ENCODE measurements around the gene NUDT16L1.

NUDT16L1 gene

DNA sequence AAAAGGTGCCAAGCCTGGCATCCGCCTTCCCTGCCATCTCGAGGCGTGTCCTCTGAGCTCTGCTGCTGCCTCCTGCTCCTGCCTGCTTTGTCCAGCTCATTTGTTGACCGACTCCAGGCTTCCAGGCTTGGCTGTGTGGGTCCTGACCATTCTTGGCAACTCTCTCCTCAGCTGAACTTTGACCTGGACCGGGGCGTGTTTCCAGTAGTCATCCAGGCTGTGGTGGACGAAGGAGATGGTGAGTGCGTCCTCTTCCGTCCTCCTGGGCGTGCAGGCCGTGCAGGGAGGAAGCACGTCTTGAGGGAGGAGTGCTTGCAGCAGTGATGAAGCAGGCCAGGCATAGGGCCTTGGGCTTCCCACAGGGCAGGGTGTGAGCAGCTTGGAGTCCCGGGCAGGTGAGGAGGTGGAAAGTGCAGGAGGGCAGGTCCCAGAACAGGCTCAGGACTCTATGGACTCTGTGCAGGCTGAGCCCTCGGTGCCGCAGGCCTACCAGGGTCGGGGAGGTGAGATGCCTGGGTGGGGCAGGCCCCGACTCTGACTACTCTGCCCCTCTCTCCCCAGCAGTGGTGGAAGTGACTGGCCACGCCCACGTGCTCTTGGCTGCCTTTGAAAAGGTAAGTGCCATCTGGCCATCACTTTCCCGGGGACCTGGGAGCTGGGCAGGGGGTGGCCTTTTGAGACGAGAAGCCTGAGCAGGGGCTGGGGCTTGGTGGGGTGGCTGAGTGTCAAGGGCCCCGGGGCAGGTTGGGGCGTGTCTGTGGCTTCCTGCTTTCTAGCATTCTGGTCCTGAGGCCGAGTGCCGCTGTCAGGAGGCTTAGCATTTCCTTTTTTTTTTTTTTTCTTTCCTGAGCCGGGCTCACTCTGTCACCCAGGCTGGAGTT, 28.6 kb upstream of the NUDT16L1 start:
- DNase-seq: peak; percentile 38

DNA sequence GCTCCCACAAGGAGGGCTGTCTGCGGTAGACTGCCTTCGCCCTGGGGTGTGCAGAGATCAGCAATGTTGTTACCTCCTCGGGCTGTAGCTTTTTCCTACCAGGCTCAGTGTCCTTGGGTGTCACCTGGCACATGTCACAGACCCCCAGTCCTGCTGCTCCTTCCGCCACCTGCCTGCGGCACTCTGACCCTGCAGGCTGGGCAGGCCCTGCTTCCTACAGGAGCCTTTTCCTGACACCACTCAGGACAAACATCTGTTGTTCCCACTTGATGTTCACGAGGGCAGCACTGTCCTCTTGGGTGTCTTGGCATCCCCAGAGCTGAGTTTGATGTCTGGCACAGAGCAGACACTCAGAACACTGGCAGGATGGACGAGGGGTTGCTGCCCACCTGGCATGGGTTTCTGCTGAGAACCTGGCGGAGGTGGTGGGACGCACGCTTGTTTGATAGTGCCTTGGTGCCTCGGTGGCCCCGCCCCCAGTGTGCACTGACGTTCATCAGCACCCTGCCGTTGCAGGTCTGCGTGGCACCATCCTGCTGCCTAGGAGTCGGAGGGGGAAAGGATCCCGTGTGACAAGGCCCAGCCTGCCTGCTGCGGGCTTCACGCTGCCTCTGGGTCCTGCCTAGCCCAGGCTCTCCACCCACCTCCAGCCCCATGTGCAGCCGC, 26.7 kb upstream of the NUDT16L1 start:
- peak; percentile 27 for DNase-seq

DNA sequence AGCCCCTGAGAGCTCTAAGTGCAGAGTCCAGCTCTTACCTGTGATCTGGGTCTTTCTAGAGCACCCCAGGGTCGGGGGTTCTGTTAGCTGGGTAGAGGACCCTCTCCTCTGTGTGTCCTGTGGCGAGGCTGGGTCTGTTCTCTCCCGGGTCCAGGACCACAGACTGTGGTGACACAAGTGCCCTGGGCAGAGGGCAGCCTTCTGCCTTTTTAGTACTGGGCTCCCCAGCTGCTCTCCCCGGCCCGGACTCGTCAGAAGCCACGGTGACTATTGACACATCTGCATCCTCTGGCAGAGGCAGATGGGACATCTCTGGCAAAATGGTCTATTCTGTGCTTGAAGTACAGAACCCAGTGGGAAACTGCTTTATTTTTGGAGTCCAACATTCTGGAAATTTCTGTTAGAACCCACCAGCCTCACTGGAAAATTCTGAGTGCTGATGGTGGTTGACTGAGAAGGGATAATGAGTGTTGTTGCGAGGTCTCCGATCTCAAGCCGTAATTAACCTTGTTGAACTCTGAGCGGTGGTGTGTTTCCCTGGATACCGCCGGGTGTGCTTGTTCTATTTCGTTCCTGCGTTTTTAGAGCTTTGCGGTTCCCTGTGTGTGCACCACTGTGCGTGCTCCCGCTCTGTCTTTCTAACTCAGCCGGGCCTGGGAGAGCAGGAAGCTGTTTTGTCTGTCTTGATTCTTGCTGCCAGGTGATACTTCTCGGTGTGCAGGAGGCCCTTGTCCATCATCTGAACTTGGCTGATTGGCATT, 26.0 kb upstream of the NUDT16L1 start:
- peak; percentile 29 for DNase-seq

DNA sequence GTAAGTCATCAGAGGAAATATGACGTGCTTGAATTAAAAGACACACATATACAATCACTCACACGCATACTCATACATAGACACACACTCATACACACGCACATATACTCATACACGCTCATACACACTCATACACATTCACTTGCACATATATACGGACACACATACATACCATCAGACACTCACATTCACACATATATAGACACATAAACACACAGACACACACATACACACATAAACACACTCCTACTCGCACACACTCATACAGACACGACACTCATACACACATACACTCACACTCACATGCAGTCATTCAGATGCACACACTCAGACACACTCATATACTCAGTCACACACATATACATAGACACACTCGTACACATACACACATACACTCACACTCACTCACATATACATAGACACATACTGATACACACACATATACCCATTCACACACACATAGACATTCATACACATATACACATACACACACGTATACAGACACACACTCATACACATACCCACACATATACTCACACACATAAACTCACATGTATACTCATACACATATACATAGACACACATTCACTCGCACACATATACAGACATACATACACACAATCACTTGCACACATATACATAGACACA, 24.9 kb upstream of the NUDT16L1 start:
- DNase-seq: no peak

DNA sequence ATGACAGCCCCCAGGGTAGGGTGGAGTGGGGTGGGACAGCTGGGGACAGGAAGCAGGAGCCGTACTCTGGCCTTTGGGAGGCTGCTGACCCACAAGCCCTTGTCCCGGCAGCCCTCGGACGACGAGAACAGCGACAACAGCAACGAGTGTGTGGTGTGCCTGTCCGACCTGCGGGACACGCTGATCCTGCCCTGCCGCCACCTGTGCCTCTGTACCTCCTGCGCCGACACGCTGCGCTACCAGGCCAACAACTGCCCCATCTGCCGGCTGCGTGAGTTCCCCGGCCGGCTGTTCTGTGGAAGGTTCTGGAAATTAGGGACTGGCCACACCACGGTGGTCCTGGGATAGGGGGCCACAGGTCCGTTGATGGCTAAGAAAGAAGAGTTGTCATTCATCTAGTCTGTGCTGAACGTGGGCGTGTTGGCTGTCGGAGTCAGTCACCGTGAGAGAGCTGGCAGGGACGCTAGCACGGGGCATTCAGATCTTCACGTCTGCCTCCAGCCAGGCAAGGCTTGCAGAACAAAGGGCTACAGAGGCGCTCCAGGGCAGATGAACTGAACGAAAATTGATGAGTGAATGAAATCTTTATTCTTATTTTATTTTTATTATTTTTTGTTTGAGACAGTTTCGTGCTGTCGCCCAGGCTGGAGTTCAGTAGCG, 19.8 kb upstream of the NUDT16L1 start:
- DNase-seq: no peak

DNA sequence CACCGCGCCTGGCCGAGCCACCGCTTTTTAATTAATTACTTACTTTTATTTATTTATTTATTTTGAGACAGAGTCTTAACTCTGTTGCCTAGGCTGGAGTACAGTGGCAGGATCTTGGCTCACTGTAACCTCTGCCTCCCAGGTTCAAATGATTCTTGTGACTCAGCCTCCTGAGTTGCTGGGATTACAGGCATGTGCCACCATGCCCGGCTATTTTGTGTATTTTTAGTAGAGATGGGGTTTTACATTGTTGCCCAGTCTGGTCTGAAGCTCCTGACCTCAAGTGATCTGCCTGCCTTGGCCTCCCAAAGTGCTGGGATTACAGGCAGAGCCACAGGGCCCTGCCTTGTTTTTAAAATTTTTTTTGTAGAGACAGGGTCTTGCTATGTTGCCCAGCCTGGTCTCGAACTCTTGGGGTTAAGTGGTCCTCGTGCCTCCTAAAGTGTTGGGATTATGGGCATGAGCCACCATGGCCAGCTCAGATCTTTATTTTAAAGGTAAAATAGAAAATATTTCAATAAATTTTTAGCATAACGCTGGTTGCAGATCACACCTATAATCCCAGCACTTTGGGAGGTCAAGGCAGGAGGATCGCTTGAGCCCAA, 18.3 kb upstream of the NUDT16L1 start:
- DNase-seq: no peak

DNA sequence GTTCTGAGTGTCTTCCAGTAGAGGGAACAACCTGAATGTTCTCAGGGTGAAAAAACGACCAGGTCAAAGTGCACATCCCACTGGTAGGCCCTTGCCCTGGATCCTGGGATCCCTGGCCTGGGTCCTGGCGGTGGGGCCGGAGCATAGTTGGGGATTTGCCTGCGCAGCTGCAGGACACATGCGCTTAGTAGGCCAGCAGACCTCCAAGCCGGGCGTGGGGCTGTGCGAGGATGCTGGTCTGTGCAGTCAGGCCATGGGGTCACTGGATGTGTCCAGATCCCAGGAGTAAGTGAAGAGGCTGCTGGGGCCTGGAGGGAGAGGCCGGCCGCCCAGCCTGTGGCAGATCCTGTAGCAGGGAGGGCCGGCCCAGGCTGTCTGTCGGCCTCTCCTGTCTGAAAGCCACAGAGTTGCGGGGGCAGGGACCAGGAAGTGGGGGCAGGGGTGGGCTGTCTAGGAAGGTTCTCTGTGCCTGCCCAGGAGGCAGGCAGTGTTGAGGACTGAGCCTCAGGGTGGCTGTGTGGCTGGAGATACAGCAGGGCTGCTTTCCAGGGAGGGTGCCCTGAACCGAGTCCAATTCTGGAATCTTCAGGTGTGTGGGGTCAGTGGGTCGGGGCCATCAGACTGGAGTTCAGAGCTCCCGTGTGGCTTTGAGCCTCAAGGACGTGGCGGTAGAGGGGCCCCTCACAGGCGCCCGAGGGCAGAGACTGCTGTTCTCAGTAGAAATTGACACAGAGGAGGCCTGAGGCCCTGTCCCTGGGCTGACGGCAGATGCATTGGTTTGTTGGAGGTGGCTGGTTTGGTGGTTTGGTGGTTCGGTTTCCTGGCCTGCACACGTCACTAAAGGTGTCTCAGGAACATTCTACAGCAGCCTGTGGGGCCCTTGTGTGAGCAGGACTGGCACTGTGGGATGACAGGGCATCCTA, 17.2 kb upstream of the NUDT16L1 start:
- DNase-seq: peak; percentile 37

DNA sequence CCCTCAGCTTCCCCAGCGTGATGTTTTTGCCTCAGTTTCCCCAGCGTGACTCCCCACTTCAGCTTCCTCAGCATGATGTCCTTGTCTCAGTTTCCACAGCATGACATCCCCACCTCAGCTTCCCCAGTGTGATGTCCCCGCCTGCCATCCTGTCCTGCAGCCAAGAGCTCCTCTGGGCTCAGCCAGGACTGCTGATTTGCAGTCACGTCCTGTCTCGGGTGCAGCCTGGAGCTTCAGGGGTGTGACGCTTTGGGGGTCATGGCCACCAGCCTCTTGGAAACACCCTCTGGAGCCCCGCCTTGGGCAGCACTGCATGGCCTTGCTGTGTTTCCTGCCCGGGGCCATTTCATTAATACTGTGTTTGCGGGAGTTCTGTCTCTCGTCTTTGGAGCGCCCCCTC, 16.5 kb upstream of the NUDT16L1 start:
- peak; percentile 28 for DNase-seq

DNA sequence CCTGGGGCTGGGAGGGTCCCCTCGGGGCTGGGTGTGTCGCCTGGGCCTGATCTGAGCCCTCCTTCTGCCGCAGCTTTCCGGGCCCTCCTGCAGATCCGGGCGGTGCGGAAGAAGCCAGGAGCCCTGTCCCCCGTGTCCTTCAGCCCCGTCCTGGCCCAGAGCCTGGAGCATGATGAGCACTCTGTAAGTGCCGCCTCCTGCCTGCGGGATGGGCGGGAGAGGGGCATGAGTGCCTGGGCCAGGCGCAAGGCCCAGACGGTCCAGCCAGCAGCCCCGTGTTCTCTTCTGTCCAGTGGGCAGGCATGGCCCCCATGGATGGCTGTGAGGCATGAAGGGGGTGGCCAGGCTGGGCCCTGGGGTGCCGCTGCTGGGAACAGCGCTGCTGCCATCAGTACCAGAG, 16.0 kb upstream of the NUDT16L1 start:
- DNase-seq: no peak

DNA sequence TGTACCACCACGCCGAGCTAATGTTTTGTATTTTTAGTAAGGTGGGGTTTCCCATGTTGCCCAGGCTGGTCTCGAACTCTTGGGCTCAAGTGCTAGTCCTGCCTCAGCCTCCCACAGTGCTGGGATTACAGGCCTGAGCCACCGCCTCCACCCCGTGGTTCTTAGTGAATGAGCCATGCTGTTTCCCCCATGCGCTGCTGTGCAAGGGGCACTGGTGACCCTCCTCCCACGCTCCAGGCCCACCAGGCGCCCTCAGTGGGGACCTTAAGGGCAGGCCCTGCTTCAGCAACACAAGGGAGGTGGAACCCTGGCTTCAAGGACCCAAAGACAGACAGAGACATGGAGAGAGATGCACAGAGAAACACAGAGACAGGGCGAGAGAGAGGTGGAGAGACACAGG, 15.4 kb upstream of the NUDT16L1 start:
- no peak for DNase-seq

DNA sequence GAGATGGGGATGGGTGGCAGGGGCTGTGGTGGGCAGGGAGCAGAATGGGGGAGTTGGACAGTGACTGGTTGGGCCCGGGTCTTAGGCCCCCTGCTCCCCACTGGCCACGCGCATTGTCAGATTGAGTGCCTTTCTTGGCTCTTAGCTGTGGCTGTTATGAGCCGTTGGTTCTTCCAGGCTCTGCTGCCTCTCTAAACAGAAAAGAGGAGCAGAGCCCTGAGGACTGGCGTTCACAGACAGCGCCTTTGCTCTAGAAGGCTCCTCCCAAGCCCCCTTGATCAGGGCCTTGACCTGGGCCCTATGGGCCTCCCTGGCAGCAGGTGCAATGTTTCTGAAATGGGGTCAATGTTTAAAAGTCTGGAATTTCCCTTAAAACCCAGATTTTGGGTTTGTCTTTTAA, 14.8 kb upstream of the NUDT16L1 start:
- DNase-seq: no peak

DNA sequence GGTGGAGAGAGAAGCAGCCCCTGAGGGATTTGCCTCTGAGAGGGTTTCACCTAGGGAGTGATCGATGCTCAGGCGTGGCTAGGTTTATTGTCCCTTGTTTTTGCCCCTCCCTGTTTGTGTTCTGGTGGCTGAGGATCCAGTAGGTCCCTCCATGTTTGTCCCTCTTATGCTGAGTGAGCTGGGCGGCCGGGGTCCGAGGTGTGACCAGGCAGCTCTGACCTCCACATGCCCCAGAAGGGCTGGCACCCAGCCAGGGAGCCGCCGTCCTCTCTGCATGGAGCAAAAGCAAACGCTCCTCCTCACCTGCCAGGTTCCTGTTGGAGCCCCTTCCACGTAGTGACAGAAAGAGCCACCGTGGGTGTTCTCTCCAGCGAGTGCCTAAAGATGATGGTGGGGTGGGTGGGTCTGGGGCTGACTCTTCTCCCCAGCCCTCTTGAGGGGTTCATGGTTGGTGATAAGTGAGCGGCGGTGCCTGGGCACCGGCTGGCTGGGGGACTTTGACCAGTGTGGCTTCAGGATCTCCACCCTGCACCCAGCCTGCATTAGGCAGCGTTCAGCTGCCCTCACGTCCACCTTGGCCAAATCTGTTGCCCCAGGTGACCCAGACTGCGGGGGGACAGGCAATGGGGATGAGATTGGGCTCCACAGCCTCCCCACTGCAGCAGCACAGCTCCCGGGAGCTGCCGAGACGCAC, 14.1 kb upstream of the NUDT16L1 start:
- DNase-seq: peak; percentile 23

DNA sequence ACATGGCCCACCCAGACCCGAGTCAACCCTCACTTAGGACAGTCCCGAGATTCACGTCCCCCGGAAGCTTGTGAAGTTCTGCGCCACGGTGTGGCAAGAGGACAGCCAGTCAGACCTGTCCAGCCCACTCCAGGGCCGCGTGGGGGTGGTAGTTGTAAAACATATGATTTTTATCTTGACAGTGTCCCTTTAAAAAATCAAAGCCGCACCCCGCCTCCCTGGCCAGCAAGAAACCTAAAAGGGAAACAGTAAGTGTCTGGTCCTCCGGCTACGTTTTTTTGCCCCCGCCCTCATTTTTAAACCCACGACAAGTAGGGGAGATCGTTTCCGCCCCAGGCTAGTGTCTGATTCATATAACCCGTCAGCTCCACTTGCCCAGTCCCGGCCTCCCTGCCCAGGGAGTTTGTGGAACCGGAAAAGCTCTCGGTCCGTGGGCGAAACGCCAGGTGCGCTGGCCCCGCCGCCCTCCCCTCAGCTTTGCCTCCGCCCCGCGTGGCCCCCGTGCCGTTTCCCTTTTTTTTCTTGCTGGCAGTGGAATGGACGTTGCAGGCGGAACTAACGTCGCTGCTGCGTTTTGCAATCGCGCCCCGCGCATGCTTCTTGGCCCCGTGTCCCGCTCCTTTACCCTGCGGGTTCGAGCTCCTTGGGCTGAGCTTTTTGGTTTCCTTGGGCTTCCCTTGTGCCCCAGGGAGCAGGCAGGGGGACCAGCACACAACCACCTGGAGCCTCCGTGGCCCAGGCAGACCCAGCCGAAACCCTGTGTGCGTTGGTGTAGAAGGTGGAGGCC, 13.3 kb upstream of the NUDT16L1 start:
- peak; percentile 47 for DNase-seq

DNA sequence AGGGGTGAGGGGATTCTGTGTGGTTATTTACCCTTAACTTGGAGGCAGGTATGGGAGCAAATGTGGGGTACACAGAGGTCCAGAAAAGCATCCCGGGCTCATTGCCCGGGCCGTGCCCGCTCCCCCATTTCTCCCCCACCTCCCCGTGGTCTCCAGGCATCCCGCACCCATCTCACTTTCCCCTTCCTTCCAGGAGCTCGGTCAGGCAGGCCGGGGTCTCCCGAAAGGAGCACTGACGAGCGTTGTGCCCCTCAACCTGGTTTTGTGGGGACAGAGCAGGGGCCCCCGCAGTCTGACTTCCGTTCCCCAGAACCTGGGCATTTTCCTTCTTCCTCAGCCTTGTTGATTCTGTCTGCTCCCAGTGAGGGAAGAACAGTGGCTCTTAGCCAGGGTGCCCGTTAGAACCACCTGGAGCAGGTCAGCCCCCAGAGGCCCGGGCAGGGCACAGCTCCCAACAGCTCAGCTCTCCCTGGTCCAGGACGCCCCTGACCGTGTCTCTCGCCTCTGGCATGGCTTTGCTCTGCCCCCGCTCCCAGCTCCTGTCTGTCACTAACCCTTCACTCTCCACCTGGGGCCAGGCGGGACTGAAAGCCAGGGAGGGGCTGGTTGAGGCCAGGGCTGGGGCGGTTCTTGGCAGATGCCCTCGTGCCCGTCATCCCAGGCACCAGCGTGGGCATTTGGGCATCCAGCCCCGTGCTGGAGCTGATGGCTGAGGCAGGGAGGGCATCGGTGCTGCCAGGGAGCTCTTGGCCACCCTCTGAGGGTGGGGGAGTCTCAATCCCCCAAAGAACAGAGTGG, 12.5 kb upstream of the NUDT16L1 start:
- DNase-seq: peak; percentile 40

DNA sequence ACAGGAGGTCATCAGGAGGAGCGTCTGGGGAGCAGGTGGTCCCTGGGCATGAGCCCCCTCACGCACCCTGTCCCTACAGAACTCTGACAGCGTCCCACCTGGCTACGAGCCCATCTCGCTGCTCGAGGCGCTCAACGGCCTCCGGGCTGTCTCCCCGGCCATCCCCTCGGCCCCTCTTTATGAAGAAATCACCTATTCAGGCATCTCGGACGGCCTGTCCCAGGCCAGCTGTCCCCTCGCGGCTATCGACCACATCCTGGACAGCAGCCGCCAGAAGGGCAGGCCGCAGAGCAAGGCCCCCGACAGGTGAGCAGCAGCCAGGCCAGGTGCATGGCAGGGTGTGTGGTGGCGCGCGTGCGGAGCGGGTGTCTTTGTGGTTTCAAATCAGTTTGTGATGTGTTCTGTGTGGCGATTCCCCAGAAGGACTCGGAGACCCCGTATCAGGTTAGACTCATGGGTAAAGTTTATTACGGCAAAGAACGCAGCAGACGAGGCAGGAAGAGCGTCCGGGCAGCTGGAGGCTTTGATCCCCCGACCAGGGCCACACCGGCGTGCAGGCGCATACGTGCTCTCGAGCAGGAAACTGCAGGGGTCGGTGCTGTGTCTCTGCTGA, 11.8 kb upstream of the NUDT16L1 start:
- DNase-seq: peak; percentile 25

DNA sequence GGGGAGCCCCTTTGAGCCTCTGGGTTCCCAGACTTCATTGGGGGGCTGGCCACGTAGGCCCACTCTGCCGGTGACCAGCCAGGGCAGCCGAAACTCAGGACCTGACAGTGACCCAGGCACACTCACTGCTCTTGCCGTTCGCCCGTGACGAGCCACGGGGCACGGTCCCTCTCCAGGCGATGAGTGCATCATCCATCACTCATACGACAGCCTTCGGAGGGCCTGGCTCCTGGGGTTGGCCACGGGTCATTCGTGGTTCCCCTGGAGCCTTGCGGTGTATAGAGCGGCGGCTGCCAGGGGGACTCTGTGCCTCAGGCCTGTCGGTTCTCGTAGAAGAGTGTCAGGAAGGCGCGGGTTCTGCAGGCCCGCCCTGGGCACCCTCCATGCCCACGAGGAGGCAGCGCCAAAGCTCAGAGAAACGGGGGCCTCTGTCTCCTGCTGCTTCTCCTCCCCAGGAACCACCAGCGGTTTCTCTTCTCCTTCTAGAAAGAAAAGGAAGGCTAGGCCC, 11.2 kb upstream of the NUDT16L1 start:
- DNase-seq: no peak

DNA sequence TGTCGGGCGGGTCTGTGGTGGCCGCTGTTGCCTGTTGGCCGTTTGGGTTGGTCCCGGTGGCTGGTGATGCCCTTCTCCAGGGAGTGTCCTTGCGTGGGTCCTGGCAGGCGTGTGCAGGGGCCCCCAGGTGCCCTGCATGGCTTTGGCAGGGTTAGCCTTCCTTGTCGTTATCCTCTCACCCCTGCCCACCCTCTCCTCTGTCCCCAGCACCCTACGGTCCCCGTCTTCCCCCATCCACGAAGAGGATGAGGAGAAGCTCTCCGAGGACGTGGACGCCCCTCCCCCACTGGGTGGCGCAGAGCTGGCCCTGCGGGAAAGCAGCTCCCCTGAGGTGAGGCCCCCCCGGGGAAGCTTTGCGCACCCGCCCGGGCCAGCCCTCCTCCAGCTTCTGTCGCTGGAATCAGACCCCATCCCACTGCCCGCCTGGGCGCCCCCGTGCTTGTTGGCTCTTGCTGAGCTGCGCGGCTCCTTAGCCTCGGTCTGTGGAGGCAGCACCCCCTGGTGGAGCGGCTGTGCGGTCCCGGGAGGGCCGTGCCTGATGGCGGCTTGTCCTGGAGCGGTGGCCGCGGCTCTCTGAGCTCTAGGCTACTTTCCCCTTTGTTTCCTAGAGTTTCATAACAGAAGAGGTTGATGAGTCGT, 10.6 kb upstream of the NUDT16L1 start:
- no peak for DNase-seq
